Gastrocnemius medialis (tissue), 4 donors: Measurements from ENCODE around the gene EPS15. TPM values are rescaled to one million over a fixed set of nuclear protein-coding genes. Genes with fewer than 3 reads are reported as not detected.

Experiments used
- ATAC-seq, 2 donors: fragments of 150-250 bp; one replicate each; pipeline ENCODE4 v1.9.1; 2016
- DNase-seq, 2 donors: peaks; one replicate each; pipeline ENCODE4 v3.0.0-alpha.2; 2019
- H3K27ac ChIP-seq, 4 donors: fragments of 200-600 bp; sonication (generic); 1 replicate in 1 of 4; 2 replicates in 3 of 4; pipeline ENCODE4 v1.5.1; 2016 to 2018; ENCODE audit warnings: mild to moderate bottlenecking in 2 of 4, moderate library complexity in 1 of 4
- H3K27me3 ChIP-seq, 3 donors: fragments of 200-600 bp; sonication (generic) in 2 of 3; 1 replicate in 1 of 3; 2 replicates in 2 of 3; pipeline versions ENCODE4 v1.5.1 to v1.6.0; 2016 to 2019; ENCODE audit warnings: mild to moderate bottlenecking in 1 of 3, moderate library complexity in 1 of 3
- H3K36me3 ChIP-seq, 2 donors: fragments of 200-600 bp; sonication (generic) in 1 of 2; one replicate each; pipeline ENCODE4 v1.5.1; 2017 to 2018
- H3K4me1 ChIP-seq, 2 donors: fragments of 200-600 bp; sonication (generic) in 1 of 2; one replicate each; pipeline ENCODE4 v1.5.1; 2016 to 2017; ENCODE audit warnings: mild to moderate bottlenecking in 2 of 2
- H3K4me3 ChIP-seq, 4 donors: fragments of 200-600 bp; sonication (generic) in 3 of 4; 1 replicate in 1 of 4; 2 replicates in 3 of 4; pipeline ENCODE4 v1.5.1; 2016 to 2019; ENCODE audit warnings: mild to moderate bottlenecking in 2 of 4
- H3K9me3 ChIP-seq, 3 donors: fragments of 200-600 bp; sonication (generic) in 2 of 3; 1 replicate in 1 of 3; 2 replicates in 2 of 3; pipeline ENCODE4 v1.5.1; 2016 to 2019
- CTCF ChIP-seq, 5 experiments: fragments of 450-650 bp in 3 of 5; fragments of 200-600 bp in 2 of 5; sonication (generic) in 2 of 5; IDR thresholded peaks in 4 of 5; conservative IDR thresholded peaks in 1 of 5; 1 replicate in 4 of 5; 2 replicates in 1 of 5; pipeline ENCODE4 v1.5.1; 2016 to 2019; ENCODE audit warnings: antibody characterized with exemption in 5 of 5, mild to moderate bottlenecking in 3 of 5, moderate library complexity in 3 of 5
- POLR2A ChIP-seq, 2 donors: fragments of 450-650 bp; IDR thresholded peaks; one replicate each; pipeline ENCODE4 v1.6.1; 2017; ENCODE audit warnings: antibody characterized with exemption in 2 of 2, mild to moderate bottlenecking in 2 of 2, moderate library complexity in 2 of 2
- in situ Hi-C, 4 donors: fragments of 200-750 bp; cut with MboI; loops; one replicate each; pipeline versions ENCODE4 v1.15.0 to v1.8.0; 2017; ENCODE audit warnings: low sequenced_read_pairs in 4 of 4
- intact Hi-C: fragments of 100-400 bp; cut with DNase I; formaldehyde crosslinking; loops from one replicate; pipeline ENCODE4 v1.15.1; 2023; ENCODE audit warnings: low total_unique reads
- total RNA-seq, 4 donors: library from RNA; depleted of rRNA; stranded (reverse); fragments of >200 nt; gene quantifications; one replicate each; pipeline versions ENCODE4 v1.1.0 to v1.2.3, GENCODE V29; 2016

Gene EPS15
- total RNA-seq, 4 donors from 2014 or later: 44.8 to 121 (median 71.0) TPM

GRCh38 chr1:51555866-51556619 lies 37.0 kb upstream of the EPS15 start:
- TF ChIP-seq CTCF (IDR thresholded peaks at IDR 0.05 in 4 of 5, conservative IDR thresholded peaks at IDR 0.05 in 1 of 5) (no peak), POLR2A (IDR thresholded peaks at IDR 0.05) (no peak)
- H3K9me3 ChIP-seq: no peaks in the 10 kb centered on the region
- no peak for ATAC-seq
- no peaks in the 10 kb centered on the region for H3K36me3 ChIP-seq
- intact Hi-C loops (no loop called here), in situ Hi-C loops (no loop called here)
- no peaks in the 10 kb centered on the region for H3K27me3 ChIP-seq
- no peak overlapping the region for H3K4me3 ChIP-seq
- peaks cover 18 to 24% of the 10 kb centered on the region in 2 donors for H3K4me1 ChIP-seq
- H3K27ac ChIP-seq: no peak overlapping the region
- no peak for DNase-seq

- in situ Hi-C loops: no loop called here
- ATAC-seq (no peak), DNase-seq (no peak)
- TF ChIP-seq POLR2A (IDR thresholded peaks at IDR 0.05) (no peak), CTCF (IDR thresholded peaks at IDR 0.05 in 4 of 5, conservative IDR thresholded peaks at IDR 0.05 in 1 of 5) (no peak)
- intact Hi-C loops: no loop called here
- H3K27me3 ChIP-seq: no peaks in the 10 kb centered on the region
- H3K4me3 ChIP-seq: no peak overlapping the region
- no peaks in the 10 kb centered on the region for H3K9me3 ChIP-seq
- peaks cover 0 to 8% of the 10 kb centered on the region in 2 donors for H3K4me1 ChIP-seq
- no peaks in the 10 kb centered on the region for H3K36me3 ChIP-seq
- no peak overlapping the region for H3K27ac ChIP-seq
These were observed 34.8 kb upstream of the EPS15 start for GRCh38 chr1:51553911-51554310.

- DNase-seq: no peak
- TF ChIP-seq CTCF (IDR thresholded peaks at IDR 0.05 in 4 of 5, conservative IDR thresholded peaks at IDR 0.05 in 1 of 5): no peak
- no peak for TF ChIP-seq POLR2A (IDR thresholded peaks at IDR 0.05)
These were observed 34.1 kb upstream of the EPS15 start for GRCh38 chr1:51552929-51553807.

GRCh38 chr1:51551848-51552296 lies 32.8 kb upstream of the EPS15 start:
- DNase-seq (no peak), ATAC-seq (no peak)
- H3K27ac ChIP-seq: no peak overlapping the region
- in situ Hi-C loops: no loop called here
- TF ChIP-seq POLR2A (IDR thresholded peaks at IDR 0.05) (no peak), CTCF (IDR thresholded peaks at IDR 0.05 in 4 of 5, conservative IDR thresholded peaks at IDR 0.05 in 1 of 5) (no peak)
- no peaks in the 10 kb centered on the region for H3K4me1 ChIP-seq
- H3K36me3 ChIP-seq: no peaks in the 10 kb centered on the region
- no peak overlapping the region for H3K4me3 ChIP-seq
- H3K9me3 ChIP-seq: no peaks in the 10 kb centered on the region
- H3K27me3 ChIP-seq: no peaks in the 10 kb centered on the region
- intact Hi-C loops: no loop called here

More at GRCh38 chr1:51552929-51553807, 34.1 kb upstream of the EPS15 start:
- in situ Hi-C loops (no loop called here), intact Hi-C loops (no loop called here)
- ATAC-seq: no peak
- Histone ChIP-seq H3K36me3 (no peaks in the 10 kb centered on the region), H3K27me3 (no peaks in the 10 kb centered on the region), H3K4me3 (no peak overlapping the region), H3K4me1 (peaks cover 0 to under 1% of the 10 kb centered on the region in 2 donors), H3K9me3 (no peaks in the 10 kb centered on the region), H3K27ac (no peak overlapping the region)
